GM12878 (cell line): ENCODE data around the gene CNTRL. TPM values are rescaled to one million over a fixed set of nuclear protein-coding genes. Genes with fewer than 3 reads are reported as not detected.

Experiments
- ATF3 ChIP-seq: IDR thresholded peaks from 2 replicates; pipeline ENCODE4 v1.6.1; 2011; ENCODE audit warnings: low read depth, mild to moderate bottlenecking, low read length, moderate library complexity, borderline replicate concordance; ENCODE audit errors: extremely low read depth
- BACH1 ChIP-seq: fragments of 450-650 bp; IDR thresholded peaks from 2 replicates; pipeline ENCODE4 v1.6.1; 2017; ENCODE audit warnings: mild to moderate bottlenecking, borderline replicate concordance
- BMI1 ChIP-seq: fragments of 450-650 bp; IDR thresholded peaks from 2 replicates; pipeline ENCODE4 v1.6.1; 2016; ENCODE audit warnings: mild to moderate bottlenecking, moderate library complexity, borderline replicate concordance
- CBFB ChIP-seq: IDR thresholded peaks from 2 replicates; pipeline ENCODE4 v1.6.1; 2016; ENCODE audit warnings: antibody characterized with exemption, low read depth
- CBX5 ChIP-seq: sonication (generic); IDR thresholded peaks from 2 replicates; pipeline ENCODE4 v1.6.1; 2016; ENCODE audit warnings: low read depth, moderate library complexity, mild to moderate bottlenecking, inconsistent platforms
- CEBPB ChIP-seq, 2 experiments: fragments of 150-350 bp in 1 of 2; IDR thresholded peaks; 2 replicates each; pipeline ENCODE4 v1.6.1; 2012 to 2014; ENCODE audit warnings: low read depth in 2 of 2, low read length in 2 of 2, borderline replicate concordance in 1 of 2, inconsistent platforms in 1 of 2
- CHD4 ChIP-seq: fragments of 200-600 bp; sonication (generic); IDR thresholded peaks from 2 replicates; pipeline ENCODE4 v1.6.1; 2016; ENCODE audit warnings: mild to moderate bottlenecking
- EP300 ChIP-seq, 2 experiments: fragments of 150-350 bp in 1 of 2; IDR thresholded peaks; 2 replicates each; pipeline ENCODE4 v1.6.1; 2011 to 2012; ENCODE audit warnings: low read depth in 2 of 2, low read length in 2 of 2, borderline replicate concordance in 1 of 2, improper control_type of control experiment in 1 of 2, inconsistent platforms in 1 of 2; ENCODE audit not compliant: control insufficient read depth in 1 of 2
- HDAC2 ChIP-seq: fragments of 200-600 bp; sonication (generic); IDR thresholded peaks from 2 replicates; pipeline ENCODE4 v1.6.1; 2017
- HDAC6 ChIP-seq: fragments of 200-600 bp; sonication (generic); IDR thresholded peaks from one replicate; pipeline ENCODE4 v1.8.0; 2017; ENCODE audit warnings: antibody characterized with exemption; ENCODE audit not compliant: unreplicated experiment
- IKZF1 ChIP-seq: fragments of 450-650 bp; conservative IDR thresholded peaks from 2 replicates; pipeline ENCODE4 v1.6.1; 2017; ENCODE audit warnings: antibody characterized with exemption, mild to moderate bottlenecking
- IRF4 ChIP-seq: IDR thresholded peaks from 2 replicates; pipeline ENCODE4 v1.6.1; 2011; ENCODE audit warnings: low read depth, low read length
- IRF5 ChIP-seq: fragments of 450-650 bp; IDR thresholded peaks from 2 replicates; pipeline ENCODE4 v1.6.1; 2017; ENCODE audit warnings: borderline replicate concordance
- MTA2 ChIP-seq: fragments of 450-650 bp; IDR thresholded peaks from 2 replicates; pipeline ENCODE4 v1.6.1; 2016; ENCODE audit warnings: low read depth, mild to moderate bottlenecking, moderate library complexity
- MTA3 ChIP-seq: IDR thresholded peaks from 2 replicates; pipeline ENCODE4 v1.6.1; 2012; ENCODE audit warnings: low read length, inconsistent platforms, borderline replicate concordance
- MXI1 ChIP-seq: fragments of 150-350 bp; IDR thresholded peaks from 2 replicates; pipeline ENCODE4 v1.6.1; 2011; ENCODE audit warnings: low read depth, mild to moderate bottlenecking, inconsistent platforms, low read length, improper control_type of control experiment
- NFYB ChIP-seq: IDR thresholded peaks from 2 replicates; pipeline ENCODE4 v1.6.1; 2011; ENCODE audit warnings: low read depth, mild to moderate bottlenecking, low read length, improper control_type of control experiment, moderate library complexity; ENCODE audit not compliant: insufficient read depth
- POLR2AphosphoS2 ChIP-seq: IDR thresholded peaks from 2 replicates; pipeline ENCODE4 v1.6.1; 2011; ENCODE audit warnings: low read depth, mild to moderate bottlenecking, low read length, improper control_type of control experiment, moderate library complexity
- RFX5 ChIP-seq: IDR thresholded peaks from 2 replicates; pipeline ENCODE4 v1.6.1; 2011; ENCODE audit warnings: low read depth, low read length, improper control_type of control experiment
- SMARCA5 ChIP-seq: fragments of 450-650 bp; IDR thresholded peaks from 2 replicates; pipeline ENCODE4 v1.6.1; 2017; ENCODE audit warnings: mild to moderate bottlenecking
- SMC3 ChIP-seq: IDR thresholded peaks from 2 replicates; pipeline ENCODE4 v1.6.1; 2011; ENCODE audit warnings: low read length, improper control_type of control experiment, borderline replicate concordance
- TBL1XR1 ChIP-seq: IDR thresholded peaks from 2 replicates; pipeline ENCODE4 v1.6.1; 2012; ENCODE audit warnings: low read depth, low read length, improper control_type of control experiment
- TCF12 ChIP-seq: IDR thresholded peaks from 2 replicates; pipeline ENCODE4 v1.6.1; 2011; ENCODE audit warnings: low read depth, mild to moderate bottlenecking, low read length
- TCF7 ChIP-seq: IDR thresholded peaks from 2 replicates; pipeline ENCODE4 v1.6.1; 2014; ENCODE audit warnings: antibody characterized with exemption, borderline replicate concordance
- ZBTB40 ChIP-seq: fragments of 450-650 bp; IDR thresholded peaks from 2 replicates; pipeline ENCODE4 v1.6.1; 2016; ENCODE audit warnings: mild to moderate bottlenecking, moderate library complexity, borderline replicate concordance
- ZNF217 ChIP-seq: fragments of 450-650 bp; IDR thresholded peaks from 2 replicates; pipeline ENCODE4 v1.6.1; 2017; ENCODE audit warnings: antibody characterized with exemption, mild to moderate bottlenecking
- polyA plus RNA-seq, 11 experiments: library from polyadenylated mRNA; depleted of rRNA in 4 of 11; unstranded in 6 of 11; stranded (reverse) in 5 of 11; fragments of >200 nt; fragmentation: Nextera tagmentation in 4 of 11; fragmentation: Illumina TruSeq in 1 of 11; extraction: Ambion mirVana in 4 of 11; extraction: Trizol in 1 of 11; gene quantifications; 1 replicate in 1 of 11; 2 replicates in 10 of 11; pipeline versions ENCODE4 v1.2.1 to v1.2.3, GENCODE V29; 2011 to 2016; ENCODE audit warnings: inconsistent platforms in 2 of 11, missing spikeins in 2 of 11, low read depth in 1 of 11
- total RNA-seq, 4 experiments: library from RNA; depleted of rRNA in 3 of 4; stranded (reverse); fragments of >200 nt in 3 of 4; fragmentation: Illumina TruSeq in 1 of 4; extraction: Trizol in 1 of 4; gene quantifications; 2 replicates each; pipeline versions ENCODE4 v1.2.1 to v1.2.3, GENCODE V29; 2013 to 2021

Gene CNTRL
- total and polyA plus RNA-seq, 10 of the 15 experiments (the other 5 are each of a cell fraction or from before 2014, with no cell fraction given) = 20.0 to 65.4 (median 38.8) TPM

GRCh38 chr9:121122246-121123032 lies 47.7 kb downstream of the CNTRL start (continued):
- TF ChIP-seq ATF3 = no peak
- no peak for TF ChIP-seq CHD4
- peak; percentile 38; the same call in 1 of the 2 replicates for TF ChIP-seq IKZF1
- no peak for TF ChIP-seq SMARCA5
- TF ChIP-seq MXI1 = peak; percentile 74; the same call in 1 of the 2 replicates
- no peak for TF ChIP-seq CBFB
- no peak for TF ChIP-seq CBX5
- no peak for TF ChIP-seq SMC3
- no peak for TF ChIP-seq ZBTB40
- 0 out of 2 replicates have a peak, but pooled peaks have one; percentile 15 for TF ChIP-seq MTA2
- TF ChIP-seq CEBPB (IDR thresholded peaks at IDR 0.05; ENCODE audit: borderline replicate concordance in 1 of 2, low read depth in 2 of 2, low read length in 2 of 2) = no peak
- no peak for TF ChIP-seq IRF5
- TF ChIP-seq IRF4 = no peak
- no peak for TF ChIP-seq TBL1XR1
- TF ChIP-seq RFX5 = no peak
- no peak for TF ChIP-seq NFYB
- TF ChIP-seq BACH1 = no peak
- no peak for TF ChIP-seq EP300 (IDR thresholded peaks at IDR 0.05; ENCODE audit: borderline replicate concordance in 1 of 2, control insufficient read depth in 1 of 2, low read depth in 2 of 2, low read length in 2 of 2)
- TF ChIP-seq POLR2AphosphoS2 = no peak
- peak; percentile 68; the same call in 1 of the 2 replicates for TF ChIP-seq BMI1
- TF ChIP-seq MTA3 = no peak
- TF ChIP-seq TCF12 = no peak
- TF ChIP-seq HDAC6 = no peak
- TF ChIP-seq TCF7 = no peak
- TF ChIP-seq HDAC2 = no peak
- no peak for TF ChIP-seq ZNF217
